ENCODE data around the gene IL3RA.

DNA sequence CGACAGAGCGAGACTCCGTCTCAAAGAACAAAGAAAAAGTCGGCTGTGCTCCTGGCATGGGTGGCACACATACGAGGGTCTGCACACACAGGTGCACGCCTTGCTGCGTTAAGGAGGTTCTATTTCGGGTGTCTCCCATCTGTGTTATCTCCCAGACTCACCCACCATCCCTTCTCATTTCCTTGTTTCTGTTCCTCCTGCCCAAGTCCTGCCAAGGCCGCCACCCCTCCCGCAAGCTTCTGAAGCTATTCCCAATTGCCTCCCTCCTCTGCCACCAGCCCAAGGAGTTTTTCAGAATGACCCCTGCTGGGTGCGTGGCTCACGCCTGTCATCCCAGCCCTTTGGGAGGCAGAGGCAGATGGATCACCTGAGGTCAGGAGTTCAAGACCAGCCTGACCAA is 6.0 kb upstream of the IL3RA start:
- TF ChIP-seq, protein P1, sequence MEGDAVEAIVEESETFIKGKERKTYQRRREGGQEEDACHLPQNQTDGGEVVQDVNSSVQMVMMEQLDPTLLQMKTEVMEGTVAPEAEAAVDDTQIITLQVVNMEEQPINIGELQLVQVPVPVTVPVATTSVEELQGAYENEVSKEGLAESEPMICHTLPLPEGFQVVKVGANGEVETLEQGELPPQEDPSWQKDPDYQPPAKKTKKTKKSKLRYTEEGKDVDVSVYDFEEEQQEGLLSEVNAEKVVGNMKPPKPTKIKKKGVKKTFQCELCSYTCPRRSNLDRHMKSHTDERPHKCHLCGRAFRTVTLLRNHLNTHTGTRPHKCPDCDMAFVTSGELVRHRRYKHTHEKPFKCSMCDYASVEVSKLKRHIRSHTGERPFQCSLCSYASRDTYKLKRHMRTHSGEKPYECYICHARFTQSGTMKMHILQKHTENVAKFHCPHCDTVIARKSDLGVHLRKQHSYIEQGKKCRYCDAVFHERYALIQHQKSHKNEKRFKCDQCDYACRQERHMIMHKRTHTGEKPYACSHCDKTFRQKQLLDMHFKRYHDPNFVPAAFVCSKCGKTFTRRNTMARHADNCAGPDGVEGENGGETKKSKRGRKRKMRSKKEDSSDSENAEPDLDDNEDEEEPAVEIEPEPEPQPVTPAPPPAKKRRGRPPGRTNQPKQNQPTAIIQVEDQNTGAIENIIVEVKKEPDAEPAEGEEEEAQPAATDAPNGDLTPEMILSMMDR (IDR thresholded peaks at IDR 0.05; ENCODE audit: low read depth, low read length, poor library complexity, severe bottlenecking): no peak
- TF ChIP-seq EZH2phosphoT487 (IDR thresholded peaks at IDR 0.05; ENCODE audit: borderline replicate concordance, low read length): no peak
